ENCODE measurements around the gene PGM1.

GRCh38 chr1:63674238-63674864 is 81.1 kb downstream of the PGM1 start:
- TF ChIP-seq CTCF (IDR thresholded peaks at IDR 0.05 in 8 of 11, conservative IDR thresholded peaks at IDR 0.05 in 3 of 11) (peak in 10 of 11 experiments; percentile 24 to 71 (median 52)), POLR2AphosphoS5 (IDR thresholded peaks at IDR 0.05) (no peak)

All from spleen (tissue), 7 donors.